Neural progenitor cell (in vitro differentiated cells): ENCODE measurements around the gene LEPR.

Experiments used
- EZH2 ChIP-seq: fragments of 200-600 bp; sonication (generic); IDR thresholded peaks from 2 replicates; pipeline ENCODE4 v1.6.1; 2017; ENCODE audit warnings: antibody characterized with exemption, mild to moderate bottlenecking, moderate library complexity
- EZH2phosphoT487 ChIP-seq: fragments of 200-600 bp; sonication (generic); IDR thresholded peaks from 2 replicates; pipeline ENCODE4 v1.6.1; 2017; ENCODE audit warnings: antibody characterized with exemption
- TF ChIP-seq, protein P1 (sequence below): fragments of 200-600 bp; sonication (generic); IDR thresholded peaks from 2 replicates; pipeline ENCODE4 v1.5.1; 2017; ENCODE audit warnings: antibody characterized with exemption, mild to moderate bottlenecking

DNA sequence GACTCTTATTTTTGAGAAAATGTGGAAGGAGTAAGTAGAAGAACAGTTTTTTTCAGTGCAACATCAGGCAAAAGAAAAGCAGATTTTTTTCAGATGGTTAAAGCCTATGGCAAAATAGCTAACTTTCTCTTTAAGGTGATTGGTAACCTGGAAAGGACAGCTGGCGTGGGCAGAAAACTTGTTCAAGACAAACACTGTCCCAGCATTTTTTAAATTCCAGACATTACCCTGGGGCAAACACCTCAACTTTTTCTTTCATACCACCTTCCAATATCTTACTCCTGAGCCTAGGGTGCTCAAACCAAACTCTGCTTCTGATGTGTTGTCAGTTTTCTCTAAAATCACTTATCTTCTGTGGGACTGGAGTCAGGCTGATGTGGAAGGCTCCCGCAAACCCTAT lies 2.7 kb upstream of the LEPR start:
- TF ChIP-seq, protein P1, sequence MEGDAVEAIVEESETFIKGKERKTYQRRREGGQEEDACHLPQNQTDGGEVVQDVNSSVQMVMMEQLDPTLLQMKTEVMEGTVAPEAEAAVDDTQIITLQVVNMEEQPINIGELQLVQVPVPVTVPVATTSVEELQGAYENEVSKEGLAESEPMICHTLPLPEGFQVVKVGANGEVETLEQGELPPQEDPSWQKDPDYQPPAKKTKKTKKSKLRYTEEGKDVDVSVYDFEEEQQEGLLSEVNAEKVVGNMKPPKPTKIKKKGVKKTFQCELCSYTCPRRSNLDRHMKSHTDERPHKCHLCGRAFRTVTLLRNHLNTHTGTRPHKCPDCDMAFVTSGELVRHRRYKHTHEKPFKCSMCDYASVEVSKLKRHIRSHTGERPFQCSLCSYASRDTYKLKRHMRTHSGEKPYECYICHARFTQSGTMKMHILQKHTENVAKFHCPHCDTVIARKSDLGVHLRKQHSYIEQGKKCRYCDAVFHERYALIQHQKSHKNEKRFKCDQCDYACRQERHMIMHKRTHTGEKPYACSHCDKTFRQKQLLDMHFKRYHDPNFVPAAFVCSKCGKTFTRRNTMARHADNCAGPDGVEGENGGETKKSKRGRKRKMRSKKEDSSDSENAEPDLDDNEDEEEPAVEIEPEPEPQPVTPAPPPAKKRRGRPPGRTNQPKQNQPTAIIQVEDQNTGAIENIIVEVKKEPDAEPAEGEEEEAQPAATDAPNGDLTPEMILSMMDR, result no peak
- TF ChIP-seq EZH2, result no peak
- TF ChIP-seq EZH2phosphoT487, result no peak
